Measurements from ENCODE around the gene PNCK. TPM values are rescaled to one million over a fixed set of nuclear protein-coding genes. Genes with fewer than 3 reads are reported as not detected.

PNCK gene
- total and polyA plus RNA-seq, 2 of the 13 experiments (the other 11 are each of a cell fraction or from before 2014, with no cell fraction given), result 33.1 TPM; not detected in 1

- ATAC-seq, result no peak
- Histone ChIP-seq H3K36me3 (replicated peaks in 1 of 2; ENCODE audit: control insufficient read depth in 1 of 2, insufficient read depth in 2 of 2, low read length in 2 of 2) (peaks cover 7 to 9% of the 10 kb centered on the region in 2 experiments; a peak in 3 of 5 replicates), H3K4me1 (ENCODE audit: insufficient read depth, low read length) (no peaks in the 10 kb centered on the region), H3K27ac (ENCODE audit: extremely low read length, insufficient read depth, low read length) (no peak overlapping the region), H3K4me2 (ENCODE audit: low read depth, low read length) (no peak overlapping the region), H3K4me3 (replicated peaks in 1 of 3; ENCODE audit: insufficient read depth in 1 of 3, low read depth in 2 of 3, low read length in 3 of 3) (no peak overlapping the region), H2AFZ (ENCODE audit: low read length) (no peak overlapping the region), H3K79me2 (ENCODE audit: insufficient read depth, low read length) (peaks cover 2% of the 10 kb centered on the region), H3K9ac (ENCODE audit: insufficient read depth, low read depth, low read length) (no peak overlapping the region), H4K20me1 (ENCODE audit: insufficient read depth, low read length) (no peaks in the 10 kb centered on the region), H3K27me3 (ENCODE audit: control insufficient read depth in 1 of 2, insufficient read depth in 2 of 2, low read length in 2 of 2) (no peaks in the 10 kb centered on the region), H3K9me3 (ENCODE audit: low read length) (no peaks in the 10 kb centered on the region)
- CTCF ChIA-PET (ENCODE audit: low intra/inter-chr PET ratio, low total read pairs), result no interaction called here
- FAIRE-seq, result no peak
- in situ Hi-C loops (cut with HindIII; ENCODE audit: extremely low pct_ligation_motif_present, low pct_unique_long_range_greater_than_20kb) (no loop called here), intact Hi-C loops (cut with micrococcal nuclease; ENCODE audit: unreplicated experiment) (no loop called here)
- POLR2A ChIA-PET, result no interaction called here
- TF ChIP-seq GTF3A (CRISPR knock-in tag; conservative IDR thresholded peaks at IDR 0.05) (no peak), ZNF775 (CRISPR knock-in tag; IDR thresholded peaks at IDR 0.05; ENCODE audit: borderline replicate concordance) (no peak), ZNF646 (CRISPR knock-in tag; IDR thresholded peaks at IDR 0.05) (no peak), PRPF4 (IDR thresholded peaks at IDR 0.05; ENCODE audit: low read depth, low read length, poor library complexity, severe bottlenecking) (no peak), SALL1 (CRISPR knock-in tag; IDR thresholded peaks at IDR 0.05) (no peak), ZNF737 (CRISPR knock-in tag; IDR thresholded peaks at IDR 0.05; ENCODE audit: borderline replicate concordance) (no peak), ZNF546 (CRISPR knock-in tag; conservative IDR thresholded peaks at IDR 0.05) (no peak)
- TF ChIP-seq, protein P1, sequence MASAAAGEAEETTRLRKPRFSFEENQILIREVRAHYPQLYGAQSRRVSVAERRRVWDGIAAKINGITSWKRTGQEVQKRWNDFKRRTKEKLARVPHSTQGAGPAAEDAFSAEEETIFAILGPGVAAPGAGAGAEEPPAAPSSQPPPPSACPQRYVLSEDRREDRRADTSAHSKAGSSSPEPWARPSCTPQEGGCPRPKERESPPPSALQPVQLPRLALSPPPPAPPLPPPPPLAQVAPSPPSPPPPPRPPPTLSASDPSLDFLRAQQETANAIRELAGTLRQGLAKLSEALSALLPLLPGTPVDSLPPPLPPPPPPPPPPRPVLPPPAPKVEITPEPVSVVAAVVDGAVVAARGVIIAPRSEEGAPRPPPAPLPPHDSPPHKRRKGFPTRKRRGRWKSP (CRISPR knock-in tag; IDR thresholded peaks at IDR 0.05), result no peak
- 100% methylated on average over 3 of the region's 9 CpGs for WGBS (ENCODE audit: low lambda C conversion rate)
- no TSS peak for BruUV-seq (replicated peaks)
- DNase-seq (ENCODE audit: low spot score), result no peak
Measured at GRCh38 chrX:153706799-153707198, 33.2 kb upstream of the PNCK start.

Data from HepG2 (cell line).